ENCODE measurements around the gene C2orf92.

GRCh38 chr2:97645112-97645694 lies 24.3 kb upstream of the C2orf92 start:
- TF ChIP-seq CTCF (conservative IDR thresholded peaks at IDR 0.05 in 1 of 2, IDR thresholded peaks at IDR 0.05 in 1 of 2; ENCODE audit: low read depth in 1 of 2, low read length in 2 of 2) (no peak), EZH2 (IDR thresholded peaks at IDR 0.05; ENCODE audit: low read length, missing control alignments) (no peak)

Data from fibroblast of lung (primary cell).